Measurements from ENCODE around the gene SORCS1.

The SORCS1 gene

DNA sequence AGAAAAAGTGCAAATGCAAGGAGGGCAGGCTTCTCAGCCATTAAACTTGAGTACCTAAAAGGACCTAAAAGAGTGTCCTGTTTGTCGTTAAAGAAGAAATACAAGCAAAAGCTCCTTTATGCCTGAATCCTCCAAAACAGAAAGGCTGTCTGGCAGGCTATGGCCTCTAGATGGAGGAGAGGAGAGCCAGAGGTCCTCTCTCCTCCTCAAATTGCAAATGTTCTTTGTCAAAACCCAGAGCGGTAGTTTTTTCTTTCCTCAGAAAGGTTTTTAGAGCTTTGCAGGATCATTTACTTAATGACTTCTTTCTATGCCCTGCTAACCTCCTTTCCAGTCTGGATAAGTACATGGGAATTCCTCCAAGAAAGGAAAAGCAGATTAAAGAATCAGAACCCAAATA, 1.9 kb upstream of the SORCS1 start:
- Mint-ChIP-seq H3K27me3 (ENCODE audit: low read depth, poor library complexity) (peaks cover 53% of the 10 kb centered on the region), H3K4me3 (peak overlapping the region; percentile 40), H3K9me3 (no peaks in the 10 kb centered on the region), H3K27ac (no peak overlapping the region), H3K4me1 (peaks cover 13% of the 10 kb centered on the region), H3K36me3 (ENCODE audit: low read depth) (no peaks in the 10 kb centered on the region)
- DNase-seq: no peak
- TF ChIP-seq, protein P1, sequence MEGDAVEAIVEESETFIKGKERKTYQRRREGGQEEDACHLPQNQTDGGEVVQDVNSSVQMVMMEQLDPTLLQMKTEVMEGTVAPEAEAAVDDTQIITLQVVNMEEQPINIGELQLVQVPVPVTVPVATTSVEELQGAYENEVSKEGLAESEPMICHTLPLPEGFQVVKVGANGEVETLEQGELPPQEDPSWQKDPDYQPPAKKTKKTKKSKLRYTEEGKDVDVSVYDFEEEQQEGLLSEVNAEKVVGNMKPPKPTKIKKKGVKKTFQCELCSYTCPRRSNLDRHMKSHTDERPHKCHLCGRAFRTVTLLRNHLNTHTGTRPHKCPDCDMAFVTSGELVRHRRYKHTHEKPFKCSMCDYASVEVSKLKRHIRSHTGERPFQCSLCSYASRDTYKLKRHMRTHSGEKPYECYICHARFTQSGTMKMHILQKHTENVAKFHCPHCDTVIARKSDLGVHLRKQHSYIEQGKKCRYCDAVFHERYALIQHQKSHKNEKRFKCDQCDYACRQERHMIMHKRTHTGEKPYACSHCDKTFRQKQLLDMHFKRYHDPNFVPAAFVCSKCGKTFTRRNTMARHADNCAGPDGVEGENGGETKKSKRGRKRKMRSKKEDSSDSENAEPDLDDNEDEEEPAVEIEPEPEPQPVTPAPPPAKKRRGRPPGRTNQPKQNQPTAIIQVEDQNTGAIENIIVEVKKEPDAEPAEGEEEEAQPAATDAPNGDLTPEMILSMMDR (IDR thresholded peaks at IDR 0.05): peak; percentile 19

DNA sequence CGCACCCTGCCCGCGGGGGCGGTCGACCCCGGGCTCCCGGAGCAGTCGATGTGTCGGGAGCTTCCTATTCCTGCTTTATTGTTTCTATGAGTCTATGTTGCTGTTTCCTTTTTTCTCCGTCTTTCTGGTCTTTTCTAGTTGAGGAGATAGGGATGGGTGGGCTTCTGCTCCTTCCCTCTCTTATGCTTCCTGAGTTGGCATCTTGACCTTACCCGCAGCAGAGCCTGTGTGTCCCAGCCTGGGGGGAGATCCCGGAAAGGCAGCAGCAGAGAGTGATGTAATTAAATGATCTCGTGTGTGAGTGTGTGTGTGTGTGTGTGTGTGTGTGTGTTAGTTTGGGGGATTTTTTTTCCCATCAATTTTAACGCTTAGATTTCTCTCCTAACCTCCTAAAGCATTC, 486 bp upstream of the SORCS1 start:
- Mint-ChIP-seq H3K9me3 (no peaks in the 10 kb centered on the region), H3K4me3 (peak overlapping the region; percentile 88), H3K27me3 (ENCODE audit: low read depth, poor library complexity) (peaks cover 66% of the 10 kb centered on the region), H3K36me3 (ENCODE audit: low read depth) (no peaks in the 10 kb centered on the region), H3K27ac (no peak overlapping the region), H3K4me1 (peaks cover 13% of the 10 kb centered on the region)
- no peak for DNase-seq
- TF ChIP-seq, protein P1 (IDR thresholded peaks at IDR 0.05): no peak

GRCh38 chr10:107163076-107163855, 1.2 kb downstream of the SORCS1 start:
- H3K27me3 Mint-ChIP-seq (ENCODE audit: low read depth, poor library complexity): peaks cover 66% of the 10 kb centered on the region
- no peak overlapping the region for H3K27ac Mint-ChIP-seq
- TF ChIP-seq, protein P1 (IDR thresholded peaks at IDR 0.05): no peak
- no peaks in the 10 kb centered on the region for H3K9me3 Mint-ChIP-seq
- H3K4me1 Mint-ChIP-seq: peaks cover 13% of the 10 kb centered on the region
- DNase-seq: no peak
- H3K36me3 Mint-ChIP-seq (ENCODE audit: low read depth): no peaks in the 10 kb centered on the region
- peak overlapping the region; percentile 78 for H3K4me3 Mint-ChIP-seq

GRCh38 chr10:107160866-107161265, 3.6 kb downstream of the SORCS1 start:
- H3K27me3 Mint-ChIP-seq (ENCODE audit: low read depth, poor library complexity): peaks cover 57% of the 10 kb centered on the region
- no peaks in the 10 kb centered on the region for H3K36me3 Mint-ChIP-seq (ENCODE audit: low read depth)
- no peak for DNase-seq
- peaks cover 13% of the 10 kb centered on the region for H3K4me1 Mint-ChIP-seq
- no peak overlapping the region for H3K4me3 Mint-ChIP-seq
- no peak overlapping the region for H3K27ac Mint-ChIP-seq
- TF ChIP-seq, protein P1 (IDR thresholded peaks at IDR 0.05): no peak
- H3K9me3 Mint-ChIP-seq: no peaks in the 10 kb centered on the region

DNA sequence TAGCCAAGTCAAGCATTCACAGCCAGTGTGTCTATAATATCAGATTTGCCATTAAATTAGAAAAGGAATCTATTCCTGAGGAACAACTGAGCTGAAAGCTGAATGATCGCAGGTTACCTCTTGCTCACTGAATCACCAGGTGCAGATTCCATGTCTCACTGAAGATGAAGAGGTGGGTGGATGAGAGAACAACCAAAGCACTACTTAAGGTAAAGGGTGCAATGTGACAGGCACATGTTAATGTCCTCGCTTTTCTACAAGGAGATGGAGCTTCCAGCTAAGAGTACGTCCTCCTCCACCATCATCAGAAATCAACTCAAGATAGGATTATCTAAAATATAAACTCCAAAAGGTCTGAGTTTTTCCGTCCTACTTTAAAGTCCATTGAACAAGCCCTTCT, 4.6 kb downstream of the SORCS1 start:
- H3K27me3 Mint-ChIP-seq (ENCODE audit: low read depth, poor library complexity): peaks cover 47% of the 10 kb centered on the region
- no peak for DNase-seq
- no peak overlapping the region for H3K27ac Mint-ChIP-seq
- H3K9me3 Mint-ChIP-seq: no peaks in the 10 kb centered on the region
- peaks cover 7% of the 10 kb centered on the region for H3K4me1 Mint-ChIP-seq
- TF ChIP-seq, protein P1 (IDR thresholded peaks at IDR 0.05): no peak
- no peak overlapping the region for H3K4me3 Mint-ChIP-seq
- H3K36me3 Mint-ChIP-seq (ENCODE audit: low read depth): no peaks in the 10 kb centered on the region

DNA sequence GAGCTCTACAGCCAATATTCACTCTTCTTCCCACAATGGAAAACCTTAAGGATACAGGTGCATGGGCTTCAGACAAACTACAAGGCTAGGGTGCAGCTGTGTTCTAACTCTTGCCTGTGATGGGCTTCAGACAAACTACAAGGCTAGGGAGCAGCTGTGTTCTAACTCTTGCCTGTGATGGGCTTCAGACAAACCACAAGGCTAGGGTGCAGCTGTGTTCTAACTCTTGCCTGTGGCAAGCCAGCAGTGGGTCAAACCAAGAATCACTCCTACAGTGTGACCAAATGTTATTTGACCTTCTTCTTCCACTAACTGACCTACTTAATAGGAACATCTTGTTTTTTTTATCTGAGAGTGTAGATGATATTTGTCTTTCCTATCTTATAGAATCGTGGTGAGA, 7.4 kb downstream of the SORCS1 start:
- H3K4me3 Mint-ChIP-seq: no peak overlapping the region
- H3K27ac Mint-ChIP-seq: no peak overlapping the region
- H3K27me3 Mint-ChIP-seq (ENCODE audit: low read depth, poor library complexity): peaks cover 24% of the 10 kb centered on the region

More for the DNA sequence above, 7.4 kb downstream of the SORCS1 start:
- Mint-ChIP-seq H3K36me3 (ENCODE audit: low read depth) (no peaks in the 10 kb centered on the region), H3K4me1 (no peaks in the 10 kb centered on the region), H3K9me3 (peaks cover 9% of the 10 kb centered on the region)
- TF ChIP-seq, protein P1 (IDR thresholded peaks at IDR 0.05): no peak
- DNase-seq: no peak
